ENCODE measurements around the gene CYB5A.

DNA sequence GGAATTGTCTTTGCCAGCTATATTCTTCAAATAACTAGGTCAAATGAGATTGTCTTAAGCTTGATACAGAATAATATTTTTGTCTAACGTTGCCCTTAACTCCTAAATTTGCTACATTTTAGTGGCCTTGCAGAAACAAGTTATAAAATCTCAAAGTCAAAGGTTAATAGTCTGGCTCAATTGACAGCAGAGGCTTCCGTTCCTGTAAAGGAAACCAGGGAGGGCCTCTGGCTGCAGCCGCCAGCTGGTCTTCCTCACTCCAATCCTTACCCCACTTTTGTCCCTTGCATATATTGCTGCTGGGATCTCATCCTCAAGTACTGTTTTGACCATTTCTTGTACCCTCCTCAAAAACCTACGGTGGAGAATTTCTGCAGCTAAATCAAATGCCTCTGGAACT lies 17.1 kb downstream of the CYB5A start:
- TF ChIP-seq CTCF (IDR thresholded peaks at IDR 0.05) (no peak), ZFX (IDR thresholded peaks at IDR 0.05; ENCODE audit: borderline replicate concordance) (no peak)

All from 22Rv1 (cell line).